ENCODE measurements around the gene MLN.

DNA sequence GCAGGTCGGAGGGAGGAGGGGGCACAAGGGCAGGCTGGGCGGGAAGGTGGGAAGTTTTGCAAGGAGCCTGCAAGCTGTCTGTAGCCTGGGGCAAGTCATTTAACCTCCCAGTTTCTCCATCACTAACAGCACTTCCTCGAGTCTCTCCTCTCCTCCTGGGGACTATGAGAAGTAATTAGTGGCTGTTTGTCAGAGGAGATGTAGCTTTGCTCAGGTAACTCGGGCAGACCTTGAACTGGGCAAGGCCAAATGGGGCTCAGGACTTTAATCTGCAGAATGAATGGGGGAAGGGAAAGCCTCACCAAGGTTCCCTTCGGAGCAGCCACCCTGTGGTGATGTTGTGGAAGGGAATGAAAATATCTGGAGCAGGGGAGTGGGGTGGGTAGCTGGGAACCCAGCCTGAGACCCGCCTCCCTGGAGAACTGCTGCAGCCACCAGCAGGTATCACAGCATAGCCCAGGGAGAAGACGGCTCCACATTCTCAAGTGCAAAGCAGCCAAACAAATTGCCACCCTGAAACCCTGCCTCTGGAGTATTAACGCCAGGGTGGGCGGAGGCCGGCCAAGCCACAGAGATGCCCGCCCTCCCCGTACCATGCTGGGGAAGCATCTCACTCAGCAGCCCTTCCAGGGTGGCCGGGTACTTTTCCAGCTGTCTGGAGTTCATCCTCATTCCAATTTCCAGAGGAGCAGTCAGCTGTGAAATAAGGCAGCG, 8.7 kb downstream of the MLN start:
- TF ChIP-seq EZH2 (IDR thresholded peaks at IDR 0.05; ENCODE audit: borderline replicate concordance) (no peak), EZH2phosphoT487 (IDR thresholded peaks at IDR 0.05; ENCODE audit: low read depth, severe bottlenecking, unreplicated experiment) (no peak)
- TF ChIP-seq, protein P1, sequence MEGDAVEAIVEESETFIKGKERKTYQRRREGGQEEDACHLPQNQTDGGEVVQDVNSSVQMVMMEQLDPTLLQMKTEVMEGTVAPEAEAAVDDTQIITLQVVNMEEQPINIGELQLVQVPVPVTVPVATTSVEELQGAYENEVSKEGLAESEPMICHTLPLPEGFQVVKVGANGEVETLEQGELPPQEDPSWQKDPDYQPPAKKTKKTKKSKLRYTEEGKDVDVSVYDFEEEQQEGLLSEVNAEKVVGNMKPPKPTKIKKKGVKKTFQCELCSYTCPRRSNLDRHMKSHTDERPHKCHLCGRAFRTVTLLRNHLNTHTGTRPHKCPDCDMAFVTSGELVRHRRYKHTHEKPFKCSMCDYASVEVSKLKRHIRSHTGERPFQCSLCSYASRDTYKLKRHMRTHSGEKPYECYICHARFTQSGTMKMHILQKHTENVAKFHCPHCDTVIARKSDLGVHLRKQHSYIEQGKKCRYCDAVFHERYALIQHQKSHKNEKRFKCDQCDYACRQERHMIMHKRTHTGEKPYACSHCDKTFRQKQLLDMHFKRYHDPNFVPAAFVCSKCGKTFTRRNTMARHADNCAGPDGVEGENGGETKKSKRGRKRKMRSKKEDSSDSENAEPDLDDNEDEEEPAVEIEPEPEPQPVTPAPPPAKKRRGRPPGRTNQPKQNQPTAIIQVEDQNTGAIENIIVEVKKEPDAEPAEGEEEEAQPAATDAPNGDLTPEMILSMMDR (IDR thresholded peaks at IDR 0.05; ENCODE audit: poor library complexity) = no peak
